RPMI8226 (cell line): ENCODE results near the gene USP26.
"Not testable (repeated sequence)": the region's sequence is repeated elsewhere in the genome, so short reads cannot be mapped to it uniquely, and the experiment has no call there.

Experiments
- DNase-seq: peaks from one replicate; pipeline ENCODE4 v3.0.0-alpha.2; 2015

Gene USP26

DNA sequence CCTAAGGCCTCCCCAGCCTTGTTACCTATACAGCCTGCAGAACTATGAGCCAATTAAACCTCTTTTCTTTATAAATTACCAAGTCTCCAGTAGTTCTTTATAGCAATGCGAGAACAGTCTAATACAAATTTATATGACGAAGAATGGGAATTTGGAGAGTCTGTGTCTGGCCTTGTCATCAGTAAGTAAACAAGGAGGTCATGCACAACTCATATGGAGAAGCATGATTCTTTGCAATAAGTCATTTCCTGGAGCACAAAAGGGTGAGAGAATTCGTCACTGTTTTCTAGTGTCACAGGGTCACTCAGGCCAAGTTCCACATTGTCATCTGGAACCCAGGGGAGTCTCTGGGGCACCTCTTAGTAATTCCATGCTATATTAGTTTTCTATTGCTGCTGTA is 89.5 kb downstream of the USP26 start:
- DNase-seq = no peak

DNA sequence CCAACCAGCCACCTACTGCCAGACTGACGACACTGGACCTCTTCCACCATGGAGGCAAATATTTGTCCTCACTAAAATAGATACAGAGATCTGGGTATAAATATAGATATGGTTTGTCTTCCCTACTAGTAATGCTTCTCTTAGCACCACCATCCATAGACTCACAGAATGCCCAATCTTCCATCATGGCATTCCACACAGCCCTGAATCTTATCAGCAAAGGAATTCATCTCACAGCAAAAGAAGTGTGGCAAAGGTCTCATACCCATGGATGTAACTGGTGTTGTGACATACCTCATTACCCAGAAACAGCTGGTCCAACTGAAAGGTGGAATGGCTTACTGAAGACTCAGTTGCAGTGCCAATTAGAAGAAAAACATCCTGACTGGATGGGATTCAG is 91.3 kb downstream of the USP26 start:
- DNase-seq = no peak

DNA sequence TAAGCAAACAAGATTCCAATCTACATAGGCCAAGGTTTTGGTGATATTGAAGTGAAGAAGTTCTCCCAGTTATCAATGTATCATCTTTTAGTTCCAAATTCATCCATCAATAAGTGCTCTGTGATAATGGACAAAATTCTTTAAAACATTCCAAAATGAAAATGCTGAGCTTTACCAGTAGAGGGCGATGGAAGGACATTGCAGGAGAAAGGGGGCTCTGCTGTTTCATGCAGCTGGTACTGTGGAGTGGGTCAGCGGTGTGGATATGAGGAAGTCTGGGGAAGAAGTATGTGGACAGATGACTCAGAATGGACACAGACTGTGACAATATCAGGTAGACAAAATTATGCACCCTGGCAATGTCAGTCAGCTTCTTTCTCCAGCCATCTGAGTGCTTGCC is 91.9 kb downstream of the USP26 start:
- peak; percentile 7 for DNase-seq

DNA sequence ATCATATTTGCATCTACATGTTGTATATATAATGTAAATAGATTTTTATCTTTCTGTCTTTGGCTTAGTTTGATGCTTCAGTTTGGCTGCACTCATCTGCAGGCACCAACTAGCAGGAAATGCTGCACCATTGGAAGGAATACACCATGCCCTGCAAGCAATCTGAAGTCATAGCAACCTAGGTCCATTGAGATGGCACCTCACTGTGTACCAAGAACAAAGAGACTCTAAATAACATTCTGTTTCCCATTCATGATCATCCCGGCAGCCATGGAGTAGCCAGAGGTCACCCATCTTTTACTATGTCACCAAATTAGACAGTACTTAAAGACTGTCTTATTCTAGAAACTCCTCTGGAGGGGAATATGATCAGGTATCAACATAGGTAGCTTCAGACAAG is 97.7 kb downstream of the USP26 start:
- no peak for DNase-seq

DNA sequence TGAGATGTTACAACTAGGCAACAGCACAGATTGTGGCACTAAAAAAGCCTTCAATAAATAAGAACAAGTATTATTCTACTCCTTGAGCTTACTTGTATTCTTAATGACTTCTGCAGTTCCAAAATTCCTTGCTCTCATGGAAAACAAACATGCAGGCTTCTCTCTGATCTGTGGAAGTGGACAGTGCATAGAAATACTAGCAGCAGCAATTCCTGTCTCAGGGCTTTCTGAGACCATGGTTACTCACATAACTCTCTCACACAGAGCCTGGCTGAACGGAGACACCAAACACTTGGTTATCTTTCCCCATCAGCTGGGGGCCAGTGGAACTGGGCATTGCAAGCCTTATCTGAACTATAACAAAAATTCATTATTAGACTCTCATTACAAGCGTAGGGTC is 106.1 kb downstream of the USP26 start:
- no peak for DNase-seq

DNA sequence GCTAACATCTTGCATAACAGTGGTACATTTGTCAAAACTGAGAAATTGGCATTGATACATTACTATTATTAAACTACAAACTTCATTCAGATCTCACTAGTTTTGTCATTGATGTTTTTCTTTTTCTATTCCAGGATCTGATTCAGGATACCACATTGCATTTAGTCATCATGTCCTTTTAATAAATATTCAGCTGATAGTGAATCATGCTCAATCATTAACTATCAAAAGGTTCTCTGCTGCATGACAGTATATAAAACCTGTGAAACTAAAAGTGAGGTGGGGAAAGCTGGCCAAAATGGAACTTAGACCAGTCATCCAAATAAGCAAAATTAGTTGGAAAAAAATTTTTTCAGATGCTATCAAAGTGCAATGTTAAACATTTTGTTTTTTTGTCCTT is 110.4 kb downstream of the USP26 start:
- no peak for DNase-seq

DNA sequence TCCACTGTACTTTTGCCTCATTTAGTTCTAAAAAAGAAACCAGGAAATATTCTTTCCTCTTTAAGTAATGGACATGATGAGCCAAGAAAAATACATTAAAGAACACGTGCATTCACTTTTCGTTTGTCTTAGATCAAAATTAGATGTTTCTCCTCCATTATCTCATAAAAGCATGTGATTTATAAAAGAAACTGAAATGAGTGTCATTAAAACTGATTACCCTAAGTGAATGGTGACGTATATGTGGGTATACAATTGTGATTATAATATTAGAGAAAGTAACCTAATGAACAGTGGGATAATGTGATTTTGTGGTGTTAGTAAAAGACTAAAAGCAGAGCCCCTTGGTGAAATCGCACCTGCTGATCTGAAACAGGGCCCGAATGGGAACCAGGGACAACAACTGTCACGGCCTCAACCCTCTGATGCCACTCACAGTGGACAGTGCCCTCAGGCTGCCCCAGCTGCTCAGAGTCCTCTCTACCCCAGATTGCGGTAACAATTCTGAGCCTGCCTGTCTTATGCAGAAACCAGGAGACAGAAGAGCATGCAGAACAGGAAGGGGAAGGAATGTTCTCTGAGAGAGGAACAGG is 112.8 kb downstream of the USP26 start:
- DNase-seq = no peak

DNA sequence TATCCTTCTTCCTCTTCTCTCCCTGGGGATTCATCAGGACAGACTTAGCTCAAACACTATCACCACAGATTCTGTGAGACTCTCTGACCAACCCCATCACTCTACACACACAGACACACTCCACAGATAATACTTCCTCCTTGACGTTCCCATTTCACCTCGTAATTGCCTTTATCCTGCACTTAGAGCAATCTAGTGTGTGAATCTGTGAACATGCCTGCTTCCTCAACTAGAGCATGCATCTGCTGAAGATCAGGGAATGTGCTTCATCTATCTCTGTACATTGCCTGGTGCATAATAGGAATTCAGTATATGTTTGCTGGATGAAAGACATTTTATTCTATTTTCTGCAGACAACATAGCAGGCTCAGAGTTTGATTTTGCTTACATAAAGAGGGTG is 113.4 kb downstream of the USP26 start:
- no peak for DNase-seq

DNA sequence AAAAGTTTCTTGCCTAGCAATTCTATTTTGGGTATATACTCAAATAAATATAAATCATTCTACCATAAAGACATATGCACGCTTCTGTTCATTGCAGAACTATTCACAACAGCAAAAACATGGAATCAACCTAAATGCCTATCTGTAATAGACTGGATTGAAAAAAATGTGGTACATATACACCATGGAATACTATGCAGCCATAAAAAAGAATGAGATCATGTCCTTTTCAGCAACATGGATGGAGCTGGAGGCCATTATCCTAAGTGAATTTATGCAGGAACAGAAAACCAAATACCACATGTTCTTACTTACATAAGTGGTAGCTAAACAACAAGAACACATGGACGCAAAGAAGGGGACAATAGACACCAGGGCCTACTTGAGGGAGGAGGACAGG is 116.9 kb downstream of the USP26 start:
- DNase-seq = not testable (repeated sequence)
